HTR-8/SVneo (cell line): Measurements from ENCODE around the gene ADH7.
"Not testable (repeated sequence)": the region's sequence is repeated elsewhere in the genome, so short reads cannot be mapped to it uniquely, and the experiment has no call there.

ENCODE experiments used
- DNase-seq: peaks from one replicate; pipeline ENCODE4 v3.0.0; 2011; ENCODE audit warnings: low spot score, mixed read lengths; ENCODE audit not compliant: insufficient read length
- FAIRE-seq: peaks from 2 replicates; lab custom pipeline; 2011; peaks lifted over from hg19 to GRCh38; lab: Jason Lieb, UNC

ADH7 gene

DNA sequence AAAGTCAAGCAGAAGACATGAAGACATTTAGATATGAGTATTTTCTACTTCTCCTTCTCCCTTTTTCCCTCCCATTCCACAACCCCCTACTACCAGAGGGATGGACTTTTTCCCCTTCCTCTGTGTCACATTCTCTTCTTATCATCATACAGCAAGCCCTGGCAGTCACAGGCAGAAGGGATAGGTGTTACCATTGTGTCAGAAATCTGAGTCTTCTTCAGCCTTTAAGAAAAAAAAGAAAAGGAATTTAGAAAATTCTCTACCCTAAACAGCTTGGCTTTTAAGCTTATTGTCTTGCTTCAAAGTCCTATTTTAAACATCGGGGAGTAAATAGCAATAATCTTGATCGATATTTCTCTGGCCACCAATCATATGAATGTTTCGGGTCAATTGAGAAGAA, 51.7 kb downstream of the ADH7 start:
- no peak for DNase-seq
- no peak for FAIRE-seq

- no peak for DNase-seq
- no peak for FAIRE-seq
Measured at GRCh38 chr4:99382745-99383360, 52.3 kb downstream of the ADH7 start.

- no peak for DNase-seq
- FAIRE-seq: no peak
Measured at GRCh38 chr4:99381588-99382175, 53.5 kb downstream of the ADH7 start.

GRCh38 chr4:99379571-99379970, 55.6 kb downstream of the ADH7 start:
- DNase-seq (no peak), FAIRE-seq (no peak)

- FAIRE-seq (no peak), DNase-seq (no peak)
Measured at GRCh38 chr4:99378876-99379275, 56.3 kb downstream of the ADH7 start.

DNA sequence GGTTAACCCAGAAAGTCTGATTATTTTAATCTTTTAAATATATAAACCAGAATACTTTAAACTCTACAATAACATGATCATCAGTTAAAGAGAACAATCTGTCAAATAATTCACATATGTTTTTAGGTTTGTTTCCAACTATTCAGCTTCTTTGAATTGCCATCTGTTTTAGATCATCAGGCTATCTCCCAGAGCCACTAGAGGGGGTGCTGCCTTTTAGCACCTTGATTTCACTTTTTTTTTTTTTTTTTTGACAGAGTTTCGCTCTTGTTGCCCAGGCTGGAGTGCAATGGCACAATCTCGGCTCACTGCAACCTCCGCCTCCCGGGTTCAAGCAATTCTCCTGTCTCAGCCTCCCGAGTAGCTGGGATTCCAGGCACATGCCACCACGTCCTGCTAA, 57.8 kb downstream of the ADH7 start:
- DNase-seq, FAIRE-seq: not testable (repeated sequence)

GRCh38 chr4:99372464-99372863, 62.7 kb downstream of the ADH7 start:
- FAIRE-seq, DNase-seq: not testable (repeated sequence)

GRCh38 chr4:99367817-99368216, 67.3 kb downstream of the ADH7 start:
- not testable (repeated sequence) for DNase-seq, FAIRE-seq

- FAIRE-seq: no peak
- no peak for DNase-seq
Measured at GRCh38 chr4:99366491-99366890, 68.7 kb downstream of the ADH7 start.

- FAIRE-seq: no peak
- DNase-seq: no peak
Measured at GRCh38 chr4:99362768-99363167, 72.4 kb downstream of the ADH7 start.
